NAMALWA (cell line): ENCODE measurements around the gene C12orf56.
"Not testable (repeated sequence)": the region's sequence is repeated elsewhere in the genome, so short reads cannot be mapped to it uniquely, and the experiment has no call there.

Experiments used
- DNase-seq: peaks from one replicate; pipeline ENCODE4 v3.0.0-alpha.2; 2015; ENCODE audit warnings: low spot score

Gene C12orf56

GRCh38 chr12:64311877-64312276 lies 78.7 kb downstream of the C12orf56 start:
- DNase-seq, result no peak

GRCh38 chr12:64304571-64304970 lies 86.0 kb downstream of the C12orf56 start:
- DNase-seq, result no peak

GRCh38 chr12:64299628-64300027 lies 90.9 kb downstream of the C12orf56 start:
- DNase-seq, result no peak

GRCh38 chr12:64296301-64296700 lies 94.3 kb downstream of the C12orf56 start:
- no peak for DNase-seq

GRCh38 chr12:64293654-64294364 lies 96.7 kb downstream of the C12orf56 start:
- no peak for DNase-seq

- DNase-seq, result not testable (repeated sequence)
Measured at GRCh38 chr12:64293174-64293573, 97.4 kb downstream of the C12orf56 start.

GRCh38 chr12:64286521-64286920 lies 104.0 kb downstream of the C12orf56 start:
- no peak for DNase-seq

- no peak for DNase-seq
Measured at GRCh38 chr12:64284256-64284655, 106.3 kb downstream of the C12orf56 start.

GRCh38 chr12:64278421-64278820 lies 112.1 kb downstream of the C12orf56 start:
- DNase-seq, result no peak

- peak; percentile 53 for DNase-seq
Measured at GRCh38 chr12:64273527-64274403, 116.8 kb downstream of the C12orf56 start.

- no peak for DNase-seq
Measured at GRCh38 chr12:64270411-64270810, 120.1 kb downstream of the C12orf56 start.

GRCh38 chr12:64269161-64269560 lies 121.4 kb downstream of the C12orf56 start:
- no peak for DNase-seq

GRCh38 chr12:64268409-64268808 lies 122.1 kb downstream of the C12orf56 start:
- DNase-seq, result no peak

- no peak for DNase-seq
Measured at GRCh38 chr12:64265839-64266238, 124.7 kb downstream of the C12orf56 start.

- DNase-seq, result no peak
Measured at GRCh38 chr12:64261813-64262212, 128.7 kb downstream of the C12orf56 start.

- DNase-seq, result no peak
Measured at GRCh38 chr12:64258576-64258975, 132.0 kb downstream of the C12orf56 start.

GRCh38 chr12:64256166-64256800 lies 134.3 kb downstream of the C12orf56 start:
- DNase-seq, result peak; percentile 75

GRCh38 chr12:64255249-64255648 lies 135.3 kb downstream of the C12orf56 start:
- DNase-seq, result no peak

GRCh38 chr12:64253356-64253755 lies 137.2 kb downstream of the C12orf56 start:
- no peak for DNase-seq

GRCh38 chr12:64252681-64253080 lies 137.9 kb downstream of the C12orf56 start:
- no peak for DNase-seq

GRCh38 chr12:64243809-64244208 lies 146.7 kb downstream of the C12orf56 start:
- no peak for DNase-seq

GRCh38 chr12:64240781-64241180 lies 149.8 kb downstream of the C12orf56 start:
- DNase-seq, result no peak

GRCh38 chr12:64237382-64237781 lies 153.2 kb downstream of the C12orf56 start:
- DNase-seq, result no peak
